HTR-8/SVneo (cell line): Measurements from ENCODE around the gene PCSK7.

Experiments used
- DNase-seq: peaks from one replicate; pipeline ENCODE4 v3.0.0; 2011; ENCODE audit warnings: low spot score, mixed read lengths; ENCODE audit not compliant: insufficient read length
- FAIRE-seq: peaks from 2 replicates; lab custom pipeline; 2011; peaks lifted over from hg19 to GRCh38; lab: Jason Lieb, UNC

The PCSK7 gene

DNA sequence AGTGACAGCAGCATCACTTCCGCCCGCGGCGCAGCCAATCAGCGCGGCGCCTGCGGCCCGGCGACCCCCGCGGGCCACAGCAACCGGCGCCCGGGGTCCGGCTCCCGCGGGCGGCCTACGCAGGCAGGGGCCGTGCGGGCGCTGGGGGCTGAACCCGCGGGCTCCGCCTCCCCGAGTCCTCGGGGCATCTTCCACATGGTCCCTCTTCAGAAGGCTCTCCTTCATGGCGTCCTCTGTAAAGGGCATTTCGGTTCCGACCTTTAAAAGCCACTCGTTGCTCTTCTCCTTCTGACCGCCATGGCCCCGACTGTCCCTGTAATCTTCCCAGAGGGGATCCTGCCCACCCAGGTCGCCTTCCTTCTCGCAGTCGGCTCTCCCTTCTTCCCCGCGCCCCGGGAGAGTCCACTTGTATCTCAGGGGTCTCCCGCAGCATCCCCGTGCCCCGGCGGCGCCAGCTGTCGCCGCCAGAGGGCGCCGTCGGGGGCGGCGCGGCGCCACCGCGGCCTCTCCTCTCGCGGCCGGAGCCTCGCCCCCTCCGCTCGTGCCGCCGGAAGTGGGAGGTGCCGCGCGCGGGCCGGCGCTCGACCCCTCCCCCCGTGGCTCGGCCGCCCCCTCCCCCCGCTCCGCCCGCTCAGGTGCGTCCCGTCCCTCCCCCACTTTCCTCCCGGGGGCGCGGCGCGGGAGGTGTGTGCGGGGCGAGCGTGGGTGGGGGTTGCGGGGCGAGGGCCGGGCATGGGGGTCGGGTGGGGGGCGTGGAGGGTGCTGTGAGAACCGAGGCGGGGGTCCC, 412 bp upstream of the PCSK7 start, which contains the start of gene RNF214:
Gene RNF214, plus strand, starts transcription at position 580 of the 787 bp plus-strand sequence. CDS start 1,602 bp downstream, outside the sequence.
- DNase-seq (peak; percentile 89), FAIRE-seq (peak; percentile 91)

DNA sequence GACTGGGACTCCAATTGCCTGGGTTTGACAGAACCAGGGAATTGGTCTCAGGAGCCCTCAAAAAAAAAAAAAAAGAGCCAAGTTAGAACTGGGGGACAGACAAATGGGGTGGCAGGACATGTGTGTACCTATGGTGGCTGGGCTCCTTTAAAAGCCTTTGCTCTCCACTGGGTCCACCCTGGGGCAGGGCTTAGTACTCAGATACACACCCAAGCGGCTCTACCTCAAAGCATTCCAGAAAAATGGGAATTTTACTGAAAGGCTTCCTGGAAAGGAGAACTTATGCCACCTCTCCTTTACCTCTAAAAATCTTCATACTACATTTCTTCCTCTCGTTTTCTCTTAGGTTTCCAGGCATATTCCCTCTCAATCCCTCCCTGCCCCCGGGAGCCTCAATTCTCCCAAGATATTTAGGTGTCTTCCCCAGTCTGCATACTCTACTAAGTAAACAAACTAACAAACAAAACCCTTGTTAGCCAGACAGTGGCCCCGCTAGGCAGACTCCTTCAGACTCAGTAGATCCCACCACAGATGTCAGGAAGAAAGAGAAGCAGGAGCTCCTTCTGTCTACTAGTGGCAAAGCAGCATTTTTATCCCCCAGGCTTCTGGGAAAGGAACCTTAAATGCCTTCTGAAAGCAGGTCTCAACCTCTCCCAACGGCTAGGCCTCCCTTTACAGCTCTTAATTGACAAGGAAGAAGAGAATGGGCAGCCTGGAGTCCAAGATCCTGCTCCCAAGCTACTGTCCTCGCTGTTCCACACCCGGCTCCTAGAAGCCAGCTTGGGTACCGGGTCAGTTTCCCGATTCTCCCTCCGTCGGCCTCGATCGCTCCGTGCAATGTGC, 653 bp downstream of the PCSK7 start:
- DNase-seq (no peak), FAIRE-seq (no peak)

DNA sequence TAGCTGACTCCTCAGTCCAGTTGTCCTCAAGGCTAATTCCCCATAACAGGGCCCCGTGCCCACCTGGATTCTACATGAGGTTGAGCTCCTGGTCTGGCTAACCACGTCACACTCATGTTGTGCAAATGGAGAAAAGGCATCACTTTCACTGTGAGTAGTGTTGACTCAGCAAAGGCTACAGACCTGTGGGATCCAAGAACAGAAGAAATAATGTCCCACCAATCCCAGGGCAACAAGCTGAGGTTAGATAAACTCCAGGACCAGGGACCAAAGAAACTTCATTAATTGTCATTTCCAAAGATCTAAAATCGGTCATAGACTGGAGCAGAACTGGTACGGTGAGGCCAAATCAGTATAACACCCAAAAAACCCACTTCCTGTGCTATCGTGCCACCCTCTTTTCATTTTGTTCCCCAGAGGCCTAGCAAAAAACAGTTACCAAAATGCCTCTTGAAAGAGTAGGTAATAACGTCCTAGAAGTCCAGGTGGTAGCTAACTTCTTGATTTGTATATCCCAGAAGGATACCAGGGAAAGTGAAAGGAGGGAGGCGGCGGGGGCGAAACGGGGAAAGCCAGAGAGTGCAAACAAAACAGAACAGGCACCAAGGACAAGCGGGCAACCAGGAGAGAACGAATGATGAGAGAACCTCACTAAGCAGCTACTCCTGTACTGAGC, 1.4 kb downstream of the PCSK7 start:
- DNase-seq: no peak
- no peak for FAIRE-seq

DNA sequence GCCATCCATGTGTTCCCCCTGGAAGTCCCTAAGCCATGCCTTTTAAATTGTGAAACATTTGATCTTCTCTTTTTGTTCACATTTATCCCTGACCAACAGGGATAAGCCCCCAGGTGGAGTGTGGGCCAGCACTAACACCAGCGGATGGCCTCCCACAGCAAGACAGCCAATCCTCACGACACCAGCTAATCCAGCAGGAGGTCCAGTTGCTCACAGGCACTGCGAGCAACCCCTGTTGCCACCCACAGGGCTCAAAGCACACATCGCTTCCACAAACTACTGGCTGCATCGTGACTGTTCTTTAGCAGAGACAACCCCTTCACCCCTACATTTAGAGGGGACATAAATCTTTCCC, 2.0 kb downstream of the PCSK7 start:
- FAIRE-seq (no peak), DNase-seq (no peak)

DNA sequence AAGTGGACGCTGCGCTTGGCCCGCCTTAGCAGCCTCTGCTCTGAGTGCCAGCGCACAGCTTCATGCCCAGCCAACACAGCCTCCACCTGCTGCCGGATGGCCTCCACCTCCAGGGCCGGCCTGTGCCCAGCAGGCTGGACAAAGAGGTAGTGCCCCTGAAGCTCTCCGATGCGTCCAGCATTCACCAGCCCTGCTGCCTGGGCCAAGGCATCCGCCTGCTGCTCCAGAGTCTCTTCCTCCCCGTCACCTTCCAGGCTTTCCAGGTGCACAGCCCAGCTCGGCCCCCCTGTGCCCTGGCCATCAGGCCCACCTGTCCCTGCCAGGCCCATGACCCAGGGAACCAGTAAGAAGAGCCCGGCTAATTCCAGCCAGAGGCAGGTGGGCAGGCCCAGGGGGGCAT, 2.5 kb downstream of the PCSK7 start:
- DNase-seq: no peak

DNA sequence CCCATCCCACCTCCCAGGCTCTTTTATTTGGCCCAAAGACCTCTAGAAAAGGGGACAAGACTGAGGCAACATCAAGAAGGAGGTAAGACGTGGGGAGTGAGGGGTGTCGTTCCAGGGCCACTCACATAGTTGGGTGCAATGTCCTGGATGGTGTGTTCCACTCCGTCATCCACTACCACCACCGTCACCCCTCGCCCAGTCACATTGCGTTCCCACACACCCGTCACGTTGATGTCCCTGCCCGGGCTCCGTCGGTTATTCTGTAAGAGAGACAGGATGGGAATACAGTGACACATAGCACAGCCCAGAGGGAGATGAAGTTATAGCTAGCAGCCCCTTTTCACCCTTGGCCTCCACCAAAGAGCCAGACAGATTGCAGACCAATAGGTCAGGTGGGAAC, 3.8 kb downstream of the PCSK7 start:
- no peak for DNase-seq
- FAIRE-seq: no peak

More for the DNA sequence above, 2.5 kb downstream of the PCSK7 start:
- FAIRE-seq: no peak

DNA sequence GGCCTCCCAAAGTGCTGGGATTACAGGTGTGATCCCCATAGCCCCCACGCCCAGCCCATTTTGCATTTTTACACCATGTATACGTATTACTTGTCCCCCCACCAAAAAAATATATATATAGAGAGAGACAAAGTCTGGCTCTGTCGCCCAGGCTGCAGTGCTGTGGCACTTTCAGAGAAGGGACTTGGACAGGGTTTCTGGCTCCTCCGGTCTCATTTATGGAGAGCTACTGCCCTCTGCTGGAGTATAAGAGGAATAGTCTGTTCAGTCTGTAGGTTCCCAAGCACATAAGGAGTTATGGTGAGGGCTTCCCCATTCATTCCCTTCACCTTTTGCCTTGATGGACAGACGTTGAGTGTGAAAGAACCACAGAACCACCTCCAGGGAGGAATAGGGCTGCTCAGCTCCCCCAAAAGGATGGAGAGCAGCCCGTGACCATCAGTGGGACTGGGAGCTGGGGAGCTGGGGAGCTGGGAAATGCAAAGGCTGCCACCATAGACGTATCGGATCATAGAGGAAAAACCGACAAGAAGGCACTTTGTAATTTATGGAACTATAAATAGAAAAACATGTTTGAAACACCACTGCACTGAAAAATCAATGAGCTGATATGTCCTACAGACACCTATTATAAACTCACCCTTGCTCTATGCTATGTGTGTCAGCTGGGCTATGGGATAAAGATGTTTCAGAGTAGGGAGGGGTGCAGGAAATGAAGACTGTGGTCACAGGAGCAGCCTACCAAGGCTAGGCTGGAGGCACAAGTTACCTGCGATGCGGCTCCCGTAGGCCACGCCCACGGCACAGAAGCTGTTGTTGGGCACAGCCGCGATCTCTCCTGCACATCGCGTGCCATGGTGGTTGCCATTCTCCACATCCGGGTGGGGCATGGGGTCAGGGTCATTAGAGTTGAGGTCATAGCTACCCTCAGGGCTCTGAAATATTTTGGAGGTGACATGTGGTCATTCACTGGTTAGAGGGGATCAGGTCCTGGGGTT, 5.2 kb downstream of the PCSK7 start:
- DNase-seq (peak; percentile 81), FAIRE-seq (no peak)

DNA sequence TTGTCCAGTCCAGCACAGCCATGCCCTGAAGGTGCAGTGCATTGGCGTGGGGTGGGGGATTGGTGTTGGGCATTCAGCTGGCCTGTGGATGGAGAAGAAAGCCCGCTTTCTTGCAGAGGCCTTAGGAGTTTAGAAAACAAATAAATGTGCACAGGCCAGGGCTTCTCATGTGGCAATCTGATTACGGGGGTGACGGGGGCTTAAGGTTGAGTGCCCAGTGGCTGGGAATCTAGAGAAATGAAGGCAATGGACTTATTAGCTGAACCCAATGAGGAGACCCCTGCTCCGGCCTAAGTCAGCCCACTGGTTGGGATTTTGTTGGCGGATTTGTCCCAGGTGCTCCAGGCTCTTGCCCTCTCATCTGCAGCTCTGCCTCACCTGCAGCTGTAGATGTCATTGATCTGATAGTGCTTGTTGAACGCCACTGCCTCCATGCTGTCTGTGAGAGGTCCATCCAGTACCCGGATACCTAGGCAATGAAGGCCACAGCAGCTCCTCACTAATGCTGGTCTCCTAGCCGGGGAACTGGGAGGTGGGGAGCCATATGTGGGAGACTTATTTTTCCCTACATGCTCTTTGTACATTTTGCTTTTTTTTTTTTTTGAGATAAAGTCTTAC, 6.2 kb downstream of the PCSK7 start:
- FAIRE-seq (no peak), DNase-seq (no peak)

DNA sequence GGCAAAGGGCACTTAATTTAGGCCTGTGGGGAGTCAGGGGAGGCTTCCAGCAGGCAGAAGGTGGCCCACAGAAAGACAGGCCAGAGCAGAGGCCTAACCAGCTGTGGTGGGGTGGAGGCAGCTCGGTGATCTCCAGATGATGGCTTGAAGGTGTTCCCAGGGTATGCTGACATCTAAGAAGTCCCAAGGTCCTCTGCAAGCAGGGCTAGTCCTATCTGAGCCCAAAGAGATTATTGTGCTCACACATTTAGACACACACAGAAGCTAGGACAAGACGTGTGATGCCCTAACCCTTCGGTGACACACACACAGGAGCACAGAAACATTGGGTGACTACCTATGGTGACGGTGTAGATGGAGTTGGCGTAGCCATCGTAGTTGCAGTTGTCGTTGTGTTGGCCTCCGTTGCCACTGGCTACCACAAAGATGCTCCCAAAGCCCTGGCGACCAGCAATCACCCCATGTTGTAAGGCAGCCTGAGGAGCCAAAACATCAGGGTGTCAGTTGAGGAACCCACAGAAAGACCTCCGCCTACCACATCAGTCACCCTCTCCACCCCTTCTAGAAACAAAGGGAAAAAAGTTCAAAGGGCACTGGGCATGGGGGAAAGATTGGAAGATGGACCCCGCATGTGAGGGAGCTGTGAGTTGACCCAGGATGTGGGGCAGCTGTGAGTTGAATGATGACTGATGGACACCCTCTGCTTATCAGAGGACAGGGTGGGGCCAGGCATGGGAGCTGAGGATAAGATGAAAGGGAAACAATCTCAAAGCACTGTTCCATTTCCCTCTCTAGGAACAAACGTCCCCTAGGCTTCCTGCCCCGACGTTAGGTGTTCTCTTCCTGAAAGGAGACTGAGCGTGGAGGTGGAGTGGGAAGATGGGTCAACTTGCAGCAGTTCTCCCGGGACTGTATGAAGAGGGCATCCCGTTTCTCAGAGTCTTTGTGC, 7.9 kb downstream of the PCSK7 start:
- DNase-seq (no peak), FAIRE-seq (no peak)

DNA sequence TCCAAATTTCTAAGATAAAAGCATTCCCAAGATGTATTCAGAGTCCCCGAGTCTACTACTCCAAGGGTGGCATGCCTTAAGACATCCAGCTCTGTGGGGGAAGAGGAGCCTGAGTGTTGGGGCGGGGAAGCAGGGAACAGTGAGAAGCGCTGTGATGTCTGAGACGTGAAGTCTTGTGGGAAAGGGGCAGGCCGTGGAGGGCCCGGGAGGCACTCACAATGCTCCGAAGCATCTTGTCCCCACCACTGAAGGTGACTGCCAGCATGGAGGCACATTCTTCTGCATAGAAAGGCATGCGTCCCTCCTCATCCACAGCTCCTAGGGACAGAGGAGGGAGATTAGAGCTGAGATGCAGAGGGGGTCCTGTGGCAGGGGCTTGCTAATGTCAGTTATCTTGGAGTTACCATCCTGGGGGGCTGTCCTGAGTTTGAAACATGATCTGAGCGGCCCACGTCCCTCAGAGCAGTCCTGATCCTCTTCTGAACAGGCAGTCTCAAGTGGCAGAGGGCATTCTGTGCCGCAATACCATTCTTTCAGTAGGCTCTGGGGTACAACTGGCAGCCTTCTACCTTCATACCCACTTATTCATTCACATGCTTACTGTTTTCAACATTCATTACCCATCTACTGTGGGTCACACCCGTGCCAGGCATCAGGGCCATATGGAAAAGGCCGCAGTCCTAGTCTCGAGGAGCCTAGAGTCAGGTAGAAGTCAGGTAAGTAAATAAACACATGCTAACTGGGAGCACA, 8.7 kb downstream of the PCSK7 start:
- DNase-seq (no peak), FAIRE-seq (no peak)

DNA sequence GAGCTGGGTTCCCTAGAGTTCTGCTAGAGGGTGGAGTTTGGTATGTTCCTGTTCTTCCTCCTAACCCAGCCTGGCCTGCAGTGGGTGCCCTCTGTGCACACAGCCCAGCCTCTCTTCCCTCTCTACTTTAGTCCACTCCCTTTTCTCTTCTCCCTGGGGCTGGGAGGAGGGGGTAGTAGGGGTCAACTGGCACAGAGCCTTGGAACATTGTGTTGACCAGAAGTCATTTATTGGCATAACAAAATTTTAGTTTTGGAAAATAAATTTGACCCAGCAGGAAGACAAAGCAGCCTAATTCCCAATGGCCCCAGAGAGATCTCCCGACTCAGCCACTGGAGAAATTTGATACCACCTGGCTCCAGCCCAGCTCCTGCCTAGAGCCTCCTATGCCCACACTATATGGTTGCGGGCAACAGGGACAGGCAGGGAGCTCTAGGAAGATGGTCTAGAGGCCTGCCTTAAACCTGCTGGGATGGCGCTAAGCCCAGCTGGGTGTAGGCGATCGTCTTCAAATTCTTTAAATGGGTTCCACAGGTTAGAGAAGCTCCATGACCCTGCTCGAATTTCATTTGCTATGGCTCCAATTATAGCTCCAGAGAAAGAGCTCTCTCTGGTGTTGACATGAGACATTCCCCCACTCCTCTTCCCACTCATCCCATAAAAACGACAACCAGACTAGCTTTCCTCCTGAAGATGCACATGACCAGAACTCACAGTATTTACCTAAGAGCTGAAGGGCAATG, 9.9 kb downstream of the PCSK7 start:
- FAIRE-seq (no peak), DNase-seq (no peak)

DNA sequence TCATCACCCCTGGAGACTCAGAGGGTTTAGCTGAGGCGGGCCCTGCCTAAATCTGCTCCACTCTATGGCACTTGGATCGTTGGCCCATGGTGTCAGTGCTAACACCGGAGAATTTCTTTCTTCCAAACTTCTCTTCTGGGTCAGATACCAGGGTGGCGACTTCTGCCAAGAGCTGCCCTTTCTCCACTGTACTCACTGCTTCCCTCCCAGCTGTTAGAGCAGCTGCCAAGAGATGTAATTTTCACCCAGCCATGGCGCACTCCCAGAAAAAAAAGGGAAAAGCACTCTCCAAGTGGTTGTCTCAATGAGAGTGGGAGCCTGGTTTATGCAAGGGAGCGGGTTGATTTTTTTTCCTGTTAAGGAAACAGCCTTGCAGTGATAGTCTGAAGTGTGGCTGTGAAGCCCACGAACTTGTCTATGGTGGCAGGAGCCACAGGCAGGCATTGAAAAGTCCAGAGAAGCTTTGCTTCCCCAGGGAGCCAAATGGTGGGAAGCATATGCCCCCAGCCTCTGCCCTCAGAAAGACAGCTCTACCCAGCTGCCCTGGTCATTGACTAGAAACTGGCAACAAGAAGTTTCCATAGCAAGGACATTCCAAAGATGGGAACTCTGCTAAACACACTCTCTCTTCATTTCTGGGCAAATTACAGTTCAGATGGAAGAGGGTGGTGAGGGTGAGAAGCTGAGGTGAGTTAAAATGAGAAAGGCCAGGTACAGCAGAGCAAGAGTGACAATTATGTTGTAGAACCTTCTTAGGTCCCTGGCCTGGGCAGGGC, 10.7 kb downstream of the PCSK7 start:
- FAIRE-seq (no peak), DNase-seq (no peak)

DNA sequence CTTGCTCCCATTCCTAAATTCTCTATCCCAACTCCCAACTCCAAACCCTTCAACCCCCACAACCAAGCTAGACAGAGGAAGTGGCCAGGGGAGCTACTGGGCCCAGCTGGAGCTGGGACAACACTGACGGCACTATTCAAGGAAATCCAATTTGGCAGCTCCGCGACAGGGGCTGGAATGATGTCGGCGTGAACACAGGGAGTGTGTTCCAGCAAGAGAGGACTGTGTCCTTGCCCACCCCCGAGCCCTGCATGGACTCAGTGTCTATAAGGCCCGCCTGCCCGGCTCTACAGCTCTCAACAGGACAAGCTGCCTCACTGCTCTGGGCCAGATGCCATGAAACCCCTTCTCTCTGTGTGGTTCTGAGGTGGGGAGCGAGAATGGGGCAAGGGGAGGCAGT, 11.3 kb downstream of the PCSK7 start:
- no peak for DNase-seq
- FAIRE-seq: no peak

DNA sequence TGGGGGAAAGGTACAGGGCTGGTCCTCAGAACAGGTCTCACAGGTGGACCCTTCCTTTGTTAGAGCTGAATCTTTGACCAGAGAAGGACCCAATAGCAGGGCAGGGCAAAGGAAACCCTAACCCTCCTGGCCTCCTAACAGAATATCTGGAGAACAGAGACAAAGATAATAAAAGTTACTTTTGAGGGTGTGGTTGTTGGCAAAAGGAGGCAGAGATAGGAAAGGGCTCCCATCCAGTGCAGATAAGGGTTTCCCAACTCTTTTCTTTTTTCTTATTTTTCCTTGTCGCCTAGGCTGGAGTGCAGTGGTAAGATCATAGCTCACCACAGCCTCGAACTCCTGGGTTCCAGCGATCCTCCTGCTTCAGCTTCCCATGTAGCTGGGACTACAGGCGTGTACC, 11.9 kb downstream of the PCSK7 start:
- no peak for FAIRE-seq
- no peak for DNase-seq

DNA sequence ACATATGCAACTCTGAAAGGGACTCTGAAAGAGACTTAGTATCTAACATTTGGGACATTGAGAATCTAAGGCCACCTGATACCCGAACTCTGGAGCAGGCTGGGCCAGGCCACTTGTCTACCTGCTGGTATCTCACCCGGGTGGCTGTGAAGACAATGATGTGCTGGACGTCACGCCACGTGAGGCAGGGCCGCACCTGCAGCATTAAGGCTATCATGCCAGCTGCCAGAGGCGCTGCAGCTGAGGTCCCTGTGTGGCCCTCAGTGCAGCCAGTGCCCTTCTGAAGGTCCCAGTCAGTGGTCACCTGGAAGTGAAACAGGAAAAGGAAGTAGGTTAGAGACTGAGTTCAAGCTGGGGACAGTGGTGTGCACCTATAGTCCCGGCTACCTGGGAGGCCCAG, 12.4 kb downstream of the PCSK7 start:
- no peak for FAIRE-seq
- DNase-seq: no peak

DNA sequence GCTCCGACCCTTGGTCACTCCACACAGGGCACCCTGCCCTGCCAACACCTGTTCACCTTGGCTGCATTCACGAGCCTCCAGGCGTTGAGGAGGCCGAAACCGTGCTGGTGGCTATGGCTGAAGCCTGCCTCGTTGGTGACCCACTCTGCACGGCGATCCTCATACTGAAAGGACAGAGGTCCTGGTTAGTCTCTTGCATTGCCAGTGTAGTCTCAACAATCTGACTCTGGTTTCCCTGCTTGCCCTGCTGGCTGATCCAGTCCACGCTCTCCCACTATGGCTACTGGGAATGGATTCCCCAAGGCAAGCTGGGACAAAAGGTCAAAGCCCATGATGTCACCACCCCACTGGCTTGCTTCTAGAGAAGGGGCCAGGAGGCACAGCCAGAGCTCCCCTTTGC, 12.9 kb downstream of the PCSK7 start:
- DNase-seq (no peak), FAIRE-seq (no peak)
